Measurements from ENCODE around the gene MAP2K6.

MAP2K6 gene

GRCh38 chr17:69434164-69434579 lies 19.7 kb downstream of the MAP2K6 start:
- H3K27me3 ChIP-seq = no peaks in the 10 kb centered on the region
- no peak for TF ChIP-seq CTCF (IDR thresholded peaks at IDR 0.05)

GRCh38 chr17:69435971-69436696 lies 21.6 kb downstream of the MAP2K6 start:
- Histone ChIP-seq H3K4me1 (ENCODE audit: control insufficient read depth in 1 of 2, insufficient read depth in 1 of 2, low read depth in 1 of 2, low read length in 1 of 2) (no peaks in the 10 kb centered on the region), H3K4me3 (ENCODE audit: low read depth in 1 of 2, low read length in 1 of 2) (no peak overlapping the region), H3K9me3 (no peaks in the 10 kb centered on the region), H3K27ac (no peak overlapping the region), H3K27me3 (no peaks in the 10 kb centered on the region), H3K36me3 (no peaks in the 10 kb centered on the region)
- TF ChIP-seq CTCF (IDR thresholded peaks at IDR 0.05) = no peak

More at GRCh38 chr17:69434164-69434579, 19.7 kb downstream of the MAP2K6 start:
- Histone ChIP-seq H3K36me3 (no peaks in the 10 kb centered on the region), H3K27ac (no peak overlapping the region), H3K9me3 (no peaks in the 10 kb centered on the region), H3K4me3 (ENCODE audit: low read depth in 1 of 2, low read length in 1 of 2) (no peak overlapping the region), H3K4me1 (ENCODE audit: control insufficient read depth in 1 of 2, insufficient read depth in 1 of 2, low read depth in 1 of 2, low read length in 1 of 2) (peaks cover 0 to 8% of the 10 kb centered on the region in 2 experiments)

GRCh38 chr17:69437475-69437874 lies 23.0 kb downstream of the MAP2K6 start:
- Histone ChIP-seq H3K4me3 (ENCODE audit: low read depth in 1 of 2, low read length in 1 of 2) (no peak overlapping the region), H3K36me3 (no peaks in the 10 kb centered on the region), H3K27me3 (no peaks in the 10 kb centered on the region), H3K4me1 (ENCODE audit: control insufficient read depth in 1 of 2, insufficient read depth in 1 of 2, low read depth in 1 of 2, low read length in 1 of 2) (no peaks in the 10 kb centered on the region), H3K9me3 (no peaks in the 10 kb centered on the region), H3K27ac (no peak overlapping the region)
- TF ChIP-seq CTCF (IDR thresholded peaks at IDR 0.05) = no peak

- H3K27ac ChIP-seq = no peak overlapping the region
- no peak for TF ChIP-seq CTCF (IDR thresholded peaks at IDR 0.05)
- H3K36me3 ChIP-seq = no peaks in the 10 kb centered on the region
- H3K9me3 ChIP-seq = no peaks in the 10 kb centered on the region
- H3K4me1 ChIP-seq (ENCODE audit: control insufficient read depth in 1 of 2, insufficient read depth in 1 of 2, low read depth in 1 of 2, low read length in 1 of 2) = no peaks in the 10 kb centered on the region
- no peak overlapping the region for H3K4me3 ChIP-seq (ENCODE audit: low read depth in 1 of 2, low read length in 1 of 2)
- no peaks in the 10 kb centered on the region for H3K27me3 ChIP-seq
Measured at GRCh38 chr17:69438776-69439175, 24.3 kb downstream of the MAP2K6 start.

GRCh38 chr17:69441179-69441578 lies 26.7 kb downstream of the MAP2K6 start:
- no peaks in the 10 kb centered on the region for H3K4me1 ChIP-seq (ENCODE audit: control insufficient read depth in 1 of 2, insufficient read depth in 1 of 2, low read depth in 1 of 2, low read length in 1 of 2)
- H3K4me3 ChIP-seq (ENCODE audit: low read depth in 1 of 2, low read length in 1 of 2) = no peak overlapping the region
- H3K27ac ChIP-seq = no peak overlapping the region
- H3K9me3 ChIP-seq = no peaks in the 10 kb centered on the region
- no peak for TF ChIP-seq CTCF (IDR thresholded peaks at IDR 0.05)
- no peaks in the 10 kb centered on the region for H3K36me3 ChIP-seq
- H3K27me3 ChIP-seq = no peaks in the 10 kb centered on the region

Measured in neutrophil (primary cell).